CD4-positive, alpha-beta T cell treated with Interleukin-15 for 4 hours (primary cell): Measurements from ENCODE around the gene RBMS1.
A peak's percentile ranks its signal among the peaks of the same experiment; 100 is the strongest.

Source experiments
- DNase-seq: peaks from one replicate; pipeline ENCODE4 v3.0.0-alpha.2; 2020; ENCODE audit warnings: low spot score

The RBMS1 gene

DNA sequence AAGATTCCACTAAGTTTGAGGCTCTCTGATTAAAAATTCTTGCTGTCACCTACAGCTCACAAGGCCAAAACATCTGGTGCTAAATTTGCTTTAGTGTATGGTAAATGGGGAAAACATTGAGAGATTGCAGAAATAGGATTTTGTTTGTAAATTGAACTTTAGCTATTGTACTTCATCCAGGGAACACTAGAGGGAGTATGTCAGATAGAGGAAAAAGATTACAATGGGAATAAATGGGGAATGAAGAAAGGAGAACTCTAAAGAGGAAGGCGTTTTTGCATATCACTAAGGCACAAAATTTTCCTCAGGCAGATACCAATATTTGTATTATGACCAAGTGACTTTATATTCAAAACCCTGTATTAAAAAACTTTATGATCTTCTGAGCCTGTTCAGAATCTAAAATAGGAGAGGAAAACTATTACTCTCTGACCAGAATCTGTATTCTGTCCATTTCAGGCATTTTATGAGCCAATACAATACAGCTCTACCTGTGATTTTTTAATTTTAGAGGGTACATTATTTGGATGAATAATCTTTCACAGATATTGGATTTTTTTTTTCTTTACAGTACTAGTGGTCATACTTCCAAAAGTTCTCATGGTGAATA lies 241.2 kb downstream of the RBMS1 start:
- DNase-seq: peak; percentile 28

GRCh38 chr2:160251569-160251968 lies 242.0 kb downstream of the RBMS1 start:
- DNase-seq: no peak

- DNase-seq: no peak
Measured at GRCh38 chr2:160249876-160250275, 243.7 kb downstream of the RBMS1 start.

GRCh38 chr2:160247296-160248035 lies 246.1 kb downstream of the RBMS1 start:
- DNase-seq: no peak

DNA sequence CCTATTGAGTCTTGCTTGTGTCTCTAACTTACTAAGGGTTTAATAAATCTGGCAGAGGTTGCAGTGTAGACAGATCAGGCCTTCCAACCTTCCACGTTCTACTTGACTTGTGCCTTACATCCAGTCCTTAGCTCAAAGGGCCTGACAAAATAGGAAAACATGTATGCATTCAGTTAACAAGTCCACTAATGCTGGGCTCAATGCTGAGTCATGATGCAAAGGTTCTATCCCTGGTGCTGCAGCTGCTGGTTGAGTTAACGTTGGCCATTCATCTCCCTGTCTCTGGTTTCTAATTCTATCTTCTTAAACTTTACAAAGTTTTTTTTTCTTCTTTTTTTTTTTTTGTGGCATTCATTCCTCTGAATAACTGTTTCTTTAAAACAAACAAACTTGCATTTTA lies 247.3 kb downstream of the RBMS1 start:
- no peak for DNase-seq

DNA sequence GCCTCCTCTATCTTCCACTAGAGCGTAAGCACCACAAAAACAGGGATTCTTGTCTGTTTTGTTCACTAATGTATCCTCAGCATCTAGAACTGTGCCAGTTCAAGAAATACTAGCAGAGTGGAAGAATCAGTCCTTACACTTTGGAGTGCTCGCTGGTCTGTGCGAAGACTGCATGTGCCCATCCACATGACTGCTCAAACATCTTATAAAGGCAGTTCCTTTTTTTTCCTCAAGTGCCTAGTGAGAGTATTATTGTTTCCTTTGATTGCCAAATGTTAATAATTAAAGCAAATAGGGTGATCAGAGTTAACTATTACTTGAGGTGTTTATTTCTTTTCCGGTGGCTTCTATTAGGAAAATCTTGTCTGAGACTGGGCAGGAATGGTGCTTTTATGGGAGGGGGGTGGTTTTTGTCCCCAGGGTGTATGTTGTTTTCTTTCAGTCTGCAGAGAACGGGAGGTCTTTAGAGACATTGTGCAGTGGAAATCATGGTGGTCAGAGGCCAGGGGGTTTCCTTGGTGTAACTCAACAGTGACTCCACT lies 247.9 kb downstream of the RBMS1 start:
- no peak for DNase-seq

DNA sequence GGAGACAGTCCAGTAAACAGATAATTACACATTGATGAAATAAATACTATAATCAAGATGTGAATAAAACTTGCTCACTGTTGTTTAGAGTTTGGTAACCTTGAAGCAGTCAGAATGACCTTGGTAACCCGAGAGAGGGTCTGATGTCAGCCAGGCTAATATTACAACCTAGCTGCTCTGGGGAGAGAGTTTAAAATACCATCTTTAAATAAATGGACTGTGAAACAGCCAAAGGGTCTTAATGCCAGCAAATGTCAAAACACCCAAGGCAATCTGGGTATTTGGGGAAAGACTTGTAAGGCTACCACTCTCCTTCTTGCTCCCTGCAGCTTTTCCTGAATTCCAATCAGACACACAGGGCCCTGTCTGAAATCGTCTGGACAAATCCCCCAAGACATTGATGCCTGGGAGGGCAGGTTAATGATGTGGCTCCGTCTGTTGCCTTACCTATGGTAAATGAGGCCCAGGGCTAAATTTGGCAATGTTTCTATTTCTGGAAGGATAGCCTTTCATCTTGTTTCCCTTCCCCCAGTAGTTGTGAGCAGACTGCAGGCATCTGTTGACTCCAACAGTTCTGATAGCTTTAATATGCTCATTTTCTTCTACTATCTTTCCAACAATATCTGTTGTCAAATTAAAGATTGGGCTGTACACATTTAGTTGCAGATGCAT lies 250.6 kb downstream of the RBMS1 start:
- no peak for DNase-seq

DNA sequence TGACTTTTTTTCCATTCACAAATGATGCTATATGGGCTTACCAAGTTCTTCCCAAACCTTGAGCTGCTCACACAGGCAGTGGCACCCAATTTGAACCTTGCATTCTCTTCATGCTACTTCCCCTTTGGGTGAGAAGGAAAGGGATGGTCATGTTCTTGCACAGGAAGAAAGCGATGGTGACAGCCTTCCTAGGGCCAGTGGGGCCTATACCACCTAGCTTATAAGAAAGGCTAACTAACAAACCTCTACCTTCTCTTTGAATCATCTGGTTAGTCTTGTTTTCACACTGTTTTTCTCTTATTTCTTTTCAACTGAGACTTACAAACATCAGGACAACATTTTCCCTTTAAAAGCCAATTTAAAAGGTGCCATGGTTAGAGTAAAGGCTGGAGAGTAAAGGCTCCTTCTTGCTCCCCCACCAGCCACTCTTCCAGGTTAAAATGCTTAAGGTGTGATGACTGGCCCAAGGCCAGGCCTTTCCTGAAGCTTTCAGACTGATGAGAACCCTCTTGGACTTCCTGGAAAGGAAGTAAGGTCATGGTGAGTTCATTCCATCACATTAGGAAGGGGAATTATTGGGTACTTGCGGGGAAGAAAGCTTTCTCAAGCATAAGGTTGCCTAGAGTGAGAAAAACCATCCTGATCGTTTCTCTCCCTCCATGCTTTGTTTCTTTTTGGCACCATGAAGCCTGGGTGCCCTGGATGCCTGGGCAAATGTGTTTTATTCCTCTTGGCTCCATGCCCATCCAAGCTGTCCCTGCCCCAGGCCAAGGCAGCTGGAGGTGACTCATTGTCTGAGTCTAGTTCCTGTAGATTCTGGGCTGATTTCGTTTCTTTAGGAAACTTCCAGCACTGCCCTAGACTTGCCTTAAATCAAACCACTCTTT lies 252.1 kb downstream of the RBMS1 start:
- no peak for DNase-seq

DNA sequence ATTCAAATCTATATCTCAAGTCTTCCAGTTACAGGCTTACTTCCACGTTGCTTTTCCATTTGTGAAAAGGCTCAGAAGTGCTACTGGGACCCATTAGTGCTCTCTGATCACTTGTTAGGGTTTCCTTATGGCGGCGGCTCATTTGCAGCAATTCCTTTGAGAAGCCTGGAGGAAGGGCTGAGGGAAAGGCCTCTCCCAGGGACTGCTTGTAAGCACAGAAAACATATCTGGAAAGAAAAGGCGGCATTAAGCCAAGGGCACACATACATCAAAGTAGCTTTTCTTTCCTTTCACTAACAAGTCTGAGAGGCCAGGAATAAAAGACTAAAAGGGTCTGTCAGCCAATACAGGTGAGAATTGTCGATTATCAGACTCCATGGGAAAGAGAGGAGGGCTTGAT lies 254.2 kb downstream of the RBMS1 start:
- no peak for DNase-seq

- DNase-seq: no peak
Measured at GRCh38 chr2:160238392-160238791, 255.2 kb downstream of the RBMS1 start.

GRCh38 chr2:160232905-160233475 lies 260.6 kb downstream of the RBMS1 start:
- DNase-seq: no peak

- DNase-seq: no peak
Measured at GRCh38 chr2:160229591-160229990, 264.0 kb downstream of the RBMS1 start.

DNA sequence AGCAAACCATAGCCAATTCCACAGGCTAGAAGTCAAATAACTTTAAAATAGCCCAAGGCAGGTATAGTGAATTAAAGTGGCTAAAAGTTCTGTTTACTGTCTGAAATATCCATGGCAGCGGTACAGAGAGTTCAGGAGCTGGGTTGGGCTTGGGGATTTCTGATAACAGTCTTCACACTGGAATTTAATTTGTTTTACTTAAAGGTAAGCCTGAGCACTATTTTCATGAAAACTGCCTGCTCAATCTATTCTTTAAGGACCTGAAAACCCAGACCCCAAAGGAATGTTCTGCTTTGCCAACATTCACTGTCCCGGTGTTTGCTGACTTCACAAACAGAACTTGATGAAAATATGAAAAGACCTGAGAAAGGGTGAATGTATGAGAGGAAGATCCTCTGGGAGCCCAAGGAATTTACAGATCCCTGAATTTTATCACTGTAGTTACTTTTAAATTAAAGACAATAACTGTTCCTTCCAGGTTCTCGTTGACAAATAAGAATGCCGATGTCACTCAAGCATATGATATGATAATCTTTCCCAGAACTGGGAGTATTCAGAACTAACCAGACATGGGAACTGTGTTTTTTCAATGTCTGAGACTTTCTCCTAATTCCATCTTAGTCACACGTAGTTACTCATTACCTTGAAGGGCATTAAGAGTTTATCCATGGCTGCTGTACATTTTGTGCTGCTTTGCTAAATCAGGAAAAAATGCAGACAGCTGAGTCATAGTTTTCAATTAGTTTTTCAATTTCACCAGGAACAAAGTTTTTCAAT lies 265.3 kb downstream of the RBMS1 start:
- no peak for DNase-seq

DNA sequence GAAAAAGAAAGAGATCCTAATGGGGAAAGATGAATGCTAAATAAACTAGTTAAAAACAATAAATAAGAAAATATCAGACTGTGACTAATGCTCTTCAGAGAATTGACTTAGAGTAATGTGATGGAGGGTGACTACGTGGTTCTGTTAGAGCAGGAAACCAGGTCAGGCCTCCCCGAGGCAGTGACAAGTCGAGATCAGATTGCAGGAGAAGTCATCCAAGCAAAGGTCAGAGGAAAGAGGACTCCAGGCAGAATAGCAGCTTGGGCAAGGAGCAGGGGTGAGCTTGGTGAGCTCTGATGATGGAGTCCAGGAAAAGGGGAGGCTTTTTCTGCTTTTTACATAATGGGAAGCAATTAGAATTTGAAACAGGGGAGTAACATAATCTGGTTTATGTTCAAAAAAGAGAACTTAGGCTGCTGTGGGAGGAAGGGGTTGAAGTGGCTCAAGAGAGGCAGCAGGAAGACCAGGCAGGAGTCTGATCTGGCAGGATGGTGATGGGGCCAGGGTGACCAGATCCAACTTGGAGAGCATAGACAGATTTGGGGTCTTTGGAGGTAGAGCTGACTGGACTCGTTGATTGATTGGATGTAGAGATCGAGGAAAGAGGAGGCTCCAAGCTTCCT lies 266.2 kb downstream of the RBMS1 start:
- DNase-seq: no peak

DNA sequence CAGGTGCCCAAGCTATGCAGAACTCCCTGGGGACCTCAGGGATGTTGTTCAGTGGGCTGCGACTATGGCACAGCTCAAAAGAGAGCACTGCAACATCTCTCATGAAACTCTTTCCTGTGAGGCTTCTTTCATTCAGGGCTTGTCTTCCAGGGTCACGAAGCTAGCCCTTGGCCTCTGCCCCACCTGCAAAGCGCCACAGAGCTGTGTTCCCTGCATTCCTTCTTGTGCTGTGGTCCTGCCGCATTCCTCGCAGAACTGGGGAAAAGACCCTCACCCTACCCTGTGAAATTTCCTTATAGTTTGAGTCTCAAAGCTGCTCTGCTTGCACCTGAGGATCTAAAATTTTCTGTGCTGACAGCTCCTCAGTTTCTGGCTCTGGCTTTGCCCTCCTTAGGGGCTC lies 267.2 kb downstream of the RBMS1 start:
- DNase-seq: no peak

DNA sequence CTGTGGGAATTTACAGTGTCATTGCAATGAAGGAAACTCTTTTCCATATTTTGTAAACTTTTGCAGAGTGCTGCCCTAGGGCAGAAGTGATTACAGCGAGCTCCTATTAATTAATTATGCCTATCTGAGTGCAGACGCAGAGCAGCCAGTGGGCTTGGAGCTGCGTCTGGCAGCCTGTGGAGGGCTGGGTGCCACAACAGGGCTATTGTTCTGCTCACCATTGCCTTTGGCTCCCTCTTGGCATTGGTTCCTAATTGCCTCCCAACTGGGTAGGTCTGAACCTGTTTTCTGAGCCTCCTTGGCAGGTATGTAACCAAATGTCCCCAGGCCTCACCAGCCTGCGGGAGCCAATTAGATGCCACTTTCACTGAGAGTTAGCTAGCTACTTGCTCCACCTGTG lies 267.9 kb downstream of the RBMS1 start:
- no peak for DNase-seq

DNA sequence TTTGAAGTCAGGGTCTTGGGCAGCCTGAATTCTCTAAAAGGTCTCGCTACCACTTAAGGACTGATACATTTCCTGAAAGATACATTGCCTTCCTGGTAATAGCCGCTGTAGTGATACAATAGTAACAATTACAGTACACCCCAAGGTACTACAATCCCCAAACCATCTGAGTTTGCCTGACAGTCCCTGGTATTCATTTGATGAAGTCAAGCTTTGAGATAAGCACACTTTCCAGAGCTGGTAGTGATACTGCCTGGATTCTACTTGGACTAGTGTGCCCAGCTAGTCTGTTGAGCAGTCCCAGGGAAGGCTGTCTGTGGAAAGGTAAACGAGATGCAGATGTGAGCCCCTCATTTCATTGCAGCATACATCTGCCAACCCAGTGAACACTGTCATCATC lies 269.1 kb downstream of the RBMS1 start:
- no peak for DNase-seq

DNA sequence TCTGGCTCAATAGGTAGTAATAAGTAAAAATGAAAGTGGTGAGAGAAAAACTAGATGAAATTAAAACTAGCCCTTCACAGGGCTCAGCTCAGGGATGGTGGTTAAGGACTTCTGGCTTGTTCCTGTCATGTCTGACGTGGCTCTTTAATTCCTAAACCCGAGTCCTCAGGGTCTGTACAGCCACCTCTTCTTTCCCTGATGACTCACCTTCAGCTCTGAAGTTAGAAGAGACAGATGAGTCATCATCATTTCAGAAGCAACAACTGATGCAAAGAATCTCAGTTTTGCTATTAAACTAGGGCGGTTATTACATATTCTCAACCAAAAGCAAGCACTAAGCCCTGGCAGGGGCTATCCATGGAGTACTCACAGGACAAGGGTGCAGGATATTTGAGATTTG lies 269.5 kb downstream of the RBMS1 start:
- DNase-seq: peak; percentile 46

DNA sequence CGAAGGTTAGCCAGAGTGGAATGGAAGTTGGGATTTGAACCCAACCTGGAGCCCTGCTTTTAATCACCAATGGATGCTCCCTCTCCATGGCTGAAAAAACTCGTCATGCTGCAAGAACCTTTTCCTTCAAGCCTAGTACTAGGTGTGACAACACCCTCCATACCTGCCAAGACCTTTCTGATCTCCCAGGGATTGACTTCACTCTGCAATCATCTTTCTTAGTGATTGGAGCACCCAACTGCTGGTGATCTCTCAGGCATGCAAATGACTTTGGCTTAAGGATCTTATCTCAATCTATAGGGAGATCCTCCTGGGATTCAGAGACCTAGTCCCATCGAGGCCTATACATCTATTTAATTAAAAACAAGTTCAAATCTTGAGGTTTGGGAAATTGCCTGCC lies 270.0 kb downstream of the RBMS1 start:
- no peak for DNase-seq

DNA sequence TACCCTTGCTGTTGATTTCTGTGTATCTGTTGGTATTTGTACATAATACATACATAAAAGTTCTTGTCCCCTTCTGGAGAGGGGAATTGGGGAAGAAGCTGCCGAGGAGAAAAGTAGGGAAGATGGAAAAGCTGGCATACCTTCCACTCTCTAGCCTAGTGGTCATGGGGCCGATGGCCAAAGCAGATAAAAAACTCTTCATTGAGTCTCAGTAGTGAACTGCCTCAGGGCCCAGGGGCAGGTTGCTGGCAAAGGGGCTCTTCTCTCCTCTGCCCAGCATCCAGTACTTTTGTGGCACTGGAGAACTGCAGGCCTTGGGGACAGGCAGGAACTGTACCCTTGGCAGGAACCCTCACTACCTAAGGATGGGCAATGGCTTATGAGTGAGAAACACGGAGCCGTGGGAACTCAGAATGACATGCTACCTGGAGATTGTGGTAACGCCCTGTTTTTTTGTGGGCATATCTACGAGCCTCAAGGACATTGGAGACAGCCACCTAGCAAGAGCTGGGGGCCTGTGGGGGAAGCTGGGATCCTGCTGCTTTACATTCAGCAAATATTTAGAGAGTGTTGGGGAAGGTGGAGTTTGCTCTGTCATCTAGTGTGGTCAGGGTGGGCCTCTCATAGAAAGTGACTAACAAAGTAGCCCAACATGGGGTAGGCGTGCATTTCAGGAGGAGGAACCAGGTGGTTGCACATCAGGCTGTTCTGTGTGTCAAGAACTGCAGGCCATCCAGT lies 270.9 kb downstream of the RBMS1 start:
- no peak for DNase-seq
